Type B pancreatic cell (in vitro differentiated cells): ENCODE data around the gene RNF40. TPM values are rescaled to one million over a fixed set of nuclear protein-coding genes. Genes with fewer than 3 reads are reported as not detected.

ENCODE experiments used
- DNase-seq: peaks from one replicate; pipeline ENCODE4 v3.0.0; 2021; ENCODE audit warnings: mixed read lengths; ENCODE audit not compliant: unreplicated experiment; ENCODE audit errors: extremely low spot score
- H3K27ac Mint-ChIP-seq: 2 replicates; pipeline ENCODE4 v1.8.0; 2021; ENCODE audit warnings: mild to moderate bottlenecking, mixed read lengths
- H3K27me3 Mint-ChIP-seq: 2 replicates; pipeline ENCODE4 v1.8.0; 2021; ENCODE audit warnings: mixed read lengths
- H3K36me3 Mint-ChIP-seq: 2 replicates; pipeline ENCODE4 v1.8.0; 2021; ENCODE audit warnings: mixed read lengths
- H3K4me1 Mint-ChIP-seq: one replicate; pipeline ENCODE4 v1.8.0; 2021; ENCODE audit warnings: mixed read lengths; ENCODE audit not compliant: unreplicated experiment
- H3K4me3 Mint-ChIP-seq: 2 replicates; pipeline ENCODE4 v1.8.0; 2021; ENCODE audit warnings: mild to moderate bottlenecking, mixed read lengths
- H3K9me3 Mint-ChIP-seq: 2 replicates; pipeline ENCODE4 v1.8.0; 2021; ENCODE audit warnings: mixed read lengths
- total RNA-seq: library from RNA; stranded (reverse); gene quantifications from 2 replicates; pipeline ENCODE4 v1.2.1, GENCODE V29; 2021; ENCODE audit warnings: low replicate concordance
- TF ChIP-seq, protein P1 (sequence below): fragments of 200-600 bp; sonication (generic); conservative IDR thresholded peaks from 2 replicates; pipeline ENCODE4 v1.5.0; 2021; ENCODE audit warnings: antibody characterized with exemption, mild to moderate bottlenecking

RNF40 gene
- total RNA-seq, 1 donor from 2014 or later: 131 TPM

DNA sequence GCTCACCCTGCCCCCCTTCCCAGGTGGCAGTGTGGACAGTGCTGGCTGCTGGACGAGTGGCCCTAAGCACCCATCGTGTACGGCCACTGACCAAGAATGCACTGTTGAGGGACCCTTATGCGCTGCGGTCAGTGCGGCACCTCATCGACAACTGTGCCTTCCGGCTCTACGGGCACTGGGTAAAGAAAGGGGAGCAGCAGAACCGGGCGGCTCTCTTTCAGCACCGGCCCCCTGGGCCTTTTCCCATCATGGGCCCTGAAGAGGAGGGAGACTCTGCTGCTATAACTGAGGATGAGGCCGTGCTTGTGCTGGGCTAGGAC lies 5.4 kb upstream of the RNF40 start:
- peaks cover 8% of the 10 kb centered on the region for H3K4me1 Mint-ChIP-seq
- no peaks in the 10 kb centered on the region for H3K27me3 Mint-ChIP-seq
- H3K9me3 Mint-ChIP-seq: no peaks in the 10 kb centered on the region
- H3K27ac Mint-ChIP-seq: no peak overlapping the region
- TF ChIP-seq, protein P1, sequence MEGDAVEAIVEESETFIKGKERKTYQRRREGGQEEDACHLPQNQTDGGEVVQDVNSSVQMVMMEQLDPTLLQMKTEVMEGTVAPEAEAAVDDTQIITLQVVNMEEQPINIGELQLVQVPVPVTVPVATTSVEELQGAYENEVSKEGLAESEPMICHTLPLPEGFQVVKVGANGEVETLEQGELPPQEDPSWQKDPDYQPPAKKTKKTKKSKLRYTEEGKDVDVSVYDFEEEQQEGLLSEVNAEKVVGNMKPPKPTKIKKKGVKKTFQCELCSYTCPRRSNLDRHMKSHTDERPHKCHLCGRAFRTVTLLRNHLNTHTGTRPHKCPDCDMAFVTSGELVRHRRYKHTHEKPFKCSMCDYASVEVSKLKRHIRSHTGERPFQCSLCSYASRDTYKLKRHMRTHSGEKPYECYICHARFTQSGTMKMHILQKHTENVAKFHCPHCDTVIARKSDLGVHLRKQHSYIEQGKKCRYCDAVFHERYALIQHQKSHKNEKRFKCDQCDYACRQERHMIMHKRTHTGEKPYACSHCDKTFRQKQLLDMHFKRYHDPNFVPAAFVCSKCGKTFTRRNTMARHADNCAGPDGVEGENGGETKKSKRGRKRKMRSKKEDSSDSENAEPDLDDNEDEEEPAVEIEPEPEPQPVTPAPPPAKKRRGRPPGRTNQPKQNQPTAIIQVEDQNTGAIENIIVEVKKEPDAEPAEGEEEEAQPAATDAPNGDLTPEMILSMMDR: no peak
- peaks cover 3% of the 10 kb centered on the region for H3K36me3 Mint-ChIP-seq
- H3K4me3 Mint-ChIP-seq: no peak overlapping the region
- no peak for DNase-seq

DNA sequence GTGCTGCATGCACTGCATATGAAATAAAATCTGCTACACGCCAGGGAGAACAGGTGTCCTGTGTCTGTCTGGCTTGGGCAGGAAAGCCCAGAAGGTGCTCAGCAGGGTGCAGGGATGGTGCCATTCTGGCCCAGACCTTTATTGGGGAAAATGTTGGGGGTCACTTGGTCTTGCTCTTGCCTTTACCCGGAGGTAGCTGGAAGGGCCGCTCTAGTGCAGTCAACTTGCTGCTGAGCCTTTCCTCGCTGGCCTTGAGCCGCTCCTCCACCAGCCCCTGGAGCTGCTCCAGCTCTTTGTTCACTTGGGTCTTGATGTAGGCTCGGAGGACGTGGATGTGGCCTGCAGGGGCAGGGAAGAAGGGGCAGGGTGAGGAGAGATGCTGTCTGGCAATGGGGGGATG lies 4.8 kb upstream of the RNF40 start:
- Mint-ChIP-seq H3K4me1 (peaks cover 8% of the 10 kb centered on the region), H3K9me3 (no peaks in the 10 kb centered on the region), H3K4me3 (no peak overlapping the region), H3K27ac (no peak overlapping the region), H3K27me3 (no peaks in the 10 kb centered on the region), H3K36me3 (peaks cover 3% of the 10 kb centered on the region)
- TF ChIP-seq, protein P1: no peak
- no peak for DNase-seq

DNA sequence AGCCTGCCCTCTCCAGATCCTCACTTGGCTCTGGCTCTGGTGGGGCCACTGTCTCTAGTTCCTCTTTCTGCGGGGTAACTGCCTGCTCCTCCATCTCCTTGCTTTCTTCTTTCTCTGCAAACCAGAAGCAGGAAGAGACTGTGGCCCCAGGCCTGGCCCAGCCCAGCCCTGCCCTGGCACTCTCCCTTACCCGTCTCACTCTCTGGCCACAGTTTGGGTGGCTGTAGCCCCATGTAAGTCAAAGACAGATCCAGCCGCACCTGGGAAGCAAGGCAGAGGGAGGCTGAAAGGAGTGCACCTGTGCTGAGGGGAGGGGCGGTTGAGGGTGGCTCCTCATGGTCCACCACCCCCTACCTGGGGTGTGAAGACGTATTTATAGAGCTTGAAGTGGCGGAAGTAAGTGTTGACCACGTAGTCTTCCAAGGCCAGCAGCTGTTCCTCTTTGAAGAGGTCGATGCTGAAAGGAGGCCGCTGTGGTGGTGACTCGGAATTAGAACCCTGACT lies 3.1 kb upstream of the RNF40 start:
- Mint-ChIP-seq H3K27ac (no peak overlapping the region), H3K4me1 (peaks cover 17% of the 10 kb centered on the region), H3K27me3 (no peaks in the 10 kb centered on the region), H3K4me3 (peak overlapping the region; percentile 47), H3K36me3 (peaks cover 3% of the 10 kb centered on the region), H3K9me3 (no peaks in the 10 kb centered on the region)
- DNase-seq: no peak
- TF ChIP-seq, protein P1: no peak

DNA sequence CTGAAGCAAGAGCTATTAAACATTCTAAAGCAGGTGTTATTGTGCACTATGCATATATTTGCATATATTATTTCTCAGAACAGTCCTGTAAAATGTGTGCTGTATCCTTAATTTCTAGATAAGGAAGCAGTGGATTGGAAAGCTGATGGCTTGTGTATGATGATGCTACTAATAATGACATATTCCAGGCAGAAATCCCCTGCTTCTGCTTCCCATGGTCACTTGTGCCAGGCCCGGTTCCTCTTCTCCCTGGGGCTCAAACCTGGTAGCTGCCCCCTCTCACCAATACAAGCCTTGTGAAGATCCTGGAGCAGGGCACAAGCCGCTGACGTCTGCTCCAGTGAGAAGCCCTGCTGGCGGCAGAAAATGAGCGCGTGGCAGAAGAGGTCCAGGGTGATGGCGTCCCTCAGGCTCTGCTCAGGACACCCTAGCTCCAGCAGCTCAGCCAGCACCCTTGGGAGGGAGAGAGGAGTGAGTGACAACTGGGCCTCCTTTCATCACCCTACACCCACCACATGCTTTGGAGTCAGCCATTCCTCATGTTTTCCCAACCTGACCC lies 2.0 kb upstream of the RNF40 start:
- no peak for DNase-seq
- Mint-ChIP-seq H3K27ac (peak overlapping the region; percentile 92), H3K4me3 (peak overlapping the region; percentile 96), H3K9me3 (no peaks in the 10 kb centered on the region), H3K4me1 (peaks cover 17% of the 10 kb centered on the region), H3K36me3 (peaks cover 3% of the 10 kb centered on the region), H3K27me3 (no peaks in the 10 kb centered on the region)
- TF ChIP-seq, protein P1: no peak

DNA sequence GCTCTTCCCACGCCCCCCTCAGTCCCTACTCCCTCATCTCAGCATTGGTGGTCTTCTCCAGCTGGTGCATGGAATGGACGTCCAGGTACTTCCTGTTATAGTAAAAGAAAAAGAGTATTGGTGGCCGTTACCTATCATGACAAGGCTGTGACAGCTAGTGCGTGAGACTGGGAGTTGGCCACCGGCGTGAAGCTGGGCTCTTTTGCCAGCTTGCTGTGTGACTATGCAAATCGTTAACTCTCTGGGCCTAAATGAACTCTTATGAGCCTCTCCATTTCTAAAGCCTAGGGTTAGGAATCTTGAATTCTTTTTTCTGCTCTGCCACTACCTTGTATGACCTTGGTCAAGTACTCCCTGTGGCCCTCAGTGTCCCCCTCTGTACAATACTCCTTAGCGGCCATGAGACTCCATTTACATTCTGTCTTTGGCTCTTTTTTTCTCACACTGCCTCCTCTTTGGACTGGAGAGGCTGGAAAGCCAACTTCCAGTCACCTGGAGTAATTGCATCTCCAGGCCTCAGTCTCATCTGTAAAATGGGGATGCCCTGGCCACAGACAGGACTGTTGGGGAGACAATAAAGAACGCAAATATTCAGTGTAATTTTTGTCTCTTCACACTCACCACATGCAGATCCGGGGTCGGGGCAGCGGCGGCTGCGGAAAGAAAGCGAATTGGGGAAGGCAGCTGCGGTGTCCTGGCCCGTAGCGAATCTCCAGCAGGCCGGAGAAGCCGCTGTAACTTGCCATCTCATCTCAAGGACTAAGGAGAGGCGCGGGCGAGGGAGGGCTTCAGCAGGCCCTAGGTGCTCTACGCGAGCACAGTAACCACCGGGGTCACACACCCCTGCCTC lies 1.3 kb upstream of the RNF40 start:
- H3K27ac Mint-ChIP-seq: peak overlapping the region; percentile 92
- TF ChIP-seq, protein P1: no peak
- no peaks in the 10 kb centered on the region for H3K27me3 Mint-ChIP-seq
- H3K4me3 Mint-ChIP-seq: peak overlapping the region; percentile 96
- H3K9me3 Mint-ChIP-seq: no peaks in the 10 kb centered on the region
- no peak for DNase-seq
- H3K4me1 Mint-ChIP-seq: peaks cover 17% of the 10 kb centered on the region
- H3K36me3 Mint-ChIP-seq: peaks cover 6% of the 10 kb centered on the region
